EH (cell line): ENCODE measurements around the gene PTGR3.

ENCODE experiments used
- DNase-seq: peaks from one replicate; pipeline ENCODE4 v3.0.0-alpha.2; 2015; ENCODE audit warnings: low read depth

Gene PTGR3

GRCh38 chr18:75169411-75169810 lies 39.5 kb downstream of the PTGR3 start:
- DNase-seq = no peak

- no peak for DNase-seq
Observed at GRCh38 chr18:75168619-75169018, 40.3 kb downstream of the PTGR3 start.

GRCh38 chr18:75167759-75168618 lies 41.0 kb downstream of the PTGR3 start:
- no peak for DNase-seq

- no peak for DNase-seq
Observed at GRCh38 chr18:75167137-75167536, 41.8 kb downstream of the PTGR3 start.

GRCh38 chr18:75165926-75166325 lies 43.0 kb downstream of the PTGR3 start:
- DNase-seq = no peak

- DNase-seq = no peak
Observed at GRCh38 chr18:75164479-75164878, 44.5 kb downstream of the PTGR3 start.

GRCh38 chr18:75163736-75164135 lies 45.2 kb downstream of the PTGR3 start:
- DNase-seq = no peak

- DNase-seq = no peak
Observed at GRCh38 chr18:75162978-75163377, 46.0 kb downstream of the PTGR3 start.

GRCh38 chr18:75162467-75162866 lies 46.5 kb downstream of the PTGR3 start:
- DNase-seq = peak; percentile 28

GRCh38 chr18:75161256-75162028 lies 47.5 kb downstream of the PTGR3 start:
- peak; percentile 13 for DNase-seq

- no peak for DNase-seq
Observed at GRCh38 chr18:75160364-75160763, 48.6 kb downstream of the PTGR3 start.

- DNase-seq = no peak
Observed at GRCh38 chr18:75159646-75160356, 49.1 kb downstream of the PTGR3 start.

GRCh38 chr18:75159238-75159518 lies 49.8 kb downstream of the PTGR3 start:
- DNase-seq = no peak
